NCI-H146 (cell line): Measurements from ENCODE around the gene KLHL1.
"Not testable (repeated sequence)": the region's sequence is repeated elsewhere in the genome, so short reads cannot be mapped to it uniquely, and the experiment has no call there.

Experiments
- DNase-seq: peaks from one replicate; lab custom pipeline; 2025; lab: John Stamatoyannopoulos, UW

KLHL1 gene, protein sequence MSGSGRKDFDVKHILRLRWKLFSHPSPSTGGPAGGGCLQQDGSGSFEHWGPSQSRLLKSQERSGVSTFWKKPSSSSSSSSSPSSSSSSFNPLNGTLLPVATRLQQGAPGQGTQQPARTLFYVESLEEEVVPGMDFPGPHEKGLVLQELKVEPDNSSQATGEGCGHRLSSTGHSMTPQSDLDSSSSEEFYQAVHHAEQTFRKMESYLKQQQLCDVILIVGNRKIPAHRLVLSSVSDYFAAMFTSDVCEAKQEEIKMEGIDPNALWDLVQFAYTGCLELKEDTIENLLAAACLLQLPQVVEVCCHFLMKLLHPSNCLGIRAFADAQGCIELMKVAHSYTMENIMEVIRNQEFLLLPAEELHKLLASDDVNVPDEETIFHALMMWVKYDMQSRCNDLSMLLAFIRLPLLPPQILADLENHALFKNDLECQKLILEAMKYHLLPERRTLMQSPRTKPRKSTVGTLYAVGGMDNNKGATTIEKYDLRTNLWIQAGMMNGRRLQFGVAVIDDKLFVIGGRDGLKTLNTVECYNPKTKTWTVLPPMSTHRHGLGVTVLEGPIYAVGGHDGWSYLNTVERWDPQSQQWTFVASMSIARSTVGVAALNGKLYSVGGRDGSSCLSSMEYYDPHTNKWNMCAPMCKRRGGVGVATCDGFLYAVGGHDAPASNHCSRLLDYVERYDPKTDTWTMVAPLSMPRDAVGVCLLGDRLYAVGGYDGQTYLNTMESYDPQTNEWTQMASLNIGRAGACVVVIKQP

DNA sequence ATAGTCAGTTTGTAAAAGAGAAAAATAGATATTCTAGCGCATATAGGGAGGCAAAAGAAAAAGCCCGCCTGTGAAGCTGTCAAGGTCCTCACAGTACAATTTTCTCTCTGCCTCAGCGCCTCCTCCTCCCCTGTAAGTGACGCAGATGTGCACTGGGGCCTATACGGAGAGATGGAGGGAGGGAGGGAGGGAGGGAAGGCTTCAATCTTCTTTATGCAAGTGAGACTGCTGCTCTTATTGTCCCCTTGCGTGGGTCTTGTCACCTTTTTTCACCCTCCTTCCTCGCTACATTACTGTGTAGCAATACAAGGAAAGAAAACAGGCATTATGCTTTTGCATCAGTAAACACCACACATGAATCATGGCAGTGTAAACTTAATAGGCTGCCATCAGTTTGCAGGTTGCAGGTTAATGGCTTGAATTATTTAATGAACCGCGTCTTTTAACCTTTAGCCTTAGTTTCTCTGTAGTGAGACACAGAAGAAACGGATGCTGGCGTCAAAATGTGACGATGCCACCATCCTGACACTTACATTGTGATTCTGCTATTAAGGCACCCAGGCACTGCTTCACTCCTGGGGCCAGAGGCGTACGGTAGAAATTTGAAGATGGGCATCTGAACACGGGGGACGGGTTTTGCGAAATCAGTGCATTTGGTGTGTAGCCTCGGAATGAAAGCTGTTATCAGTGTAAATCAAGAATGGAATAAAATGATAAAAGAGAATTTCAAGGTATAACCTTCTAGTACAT is at the start of gene KLHL1:
Gene KLHL1, minus strand, starts transcription at position 97 of the 750 bp plus-strand sequence. CDS start 753 bp downstream, outside the sequence.
- peak; percentile 91 for DNase-seq

DNA sequence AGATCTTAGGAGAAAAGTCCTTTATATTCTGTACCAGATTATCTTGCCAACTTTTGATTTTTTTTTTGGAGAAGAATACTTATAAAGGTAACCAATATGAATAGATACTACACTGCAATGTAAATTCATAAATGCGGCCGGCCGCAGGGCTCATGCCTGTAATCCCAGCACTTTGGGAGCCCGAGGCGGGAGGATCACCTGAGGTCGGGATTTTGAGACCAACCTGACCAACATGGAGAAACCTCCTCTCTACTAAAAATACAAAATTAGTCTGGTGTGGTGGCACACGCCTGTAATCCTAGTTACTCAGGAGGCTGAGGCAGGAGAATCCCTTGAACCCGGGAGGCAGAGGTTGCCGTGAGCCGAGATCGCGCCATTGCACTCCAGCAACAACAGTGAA is 34.4 kb upstream of the KLHL1 start:
- not testable (repeated sequence) for DNase-seq

DNA sequence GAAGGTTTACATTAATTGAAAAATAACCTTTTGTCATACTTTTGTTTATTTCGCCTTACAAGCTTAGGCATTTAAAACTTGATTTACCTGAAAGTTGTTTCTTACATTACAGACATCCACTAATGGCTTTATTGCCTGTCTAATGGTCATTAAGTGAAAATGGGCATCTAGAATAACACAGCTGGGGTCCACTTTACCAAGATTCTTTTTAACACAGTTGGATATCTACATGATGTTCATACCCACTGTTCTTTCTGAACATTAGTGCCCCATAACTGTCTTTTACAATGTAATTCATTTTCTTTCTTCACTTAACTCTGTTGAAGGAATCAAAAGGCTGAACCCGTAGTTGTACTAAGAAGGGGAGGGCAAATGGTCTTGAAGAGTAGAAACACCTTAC is 19.8 kb upstream of the KLHL1 start:
- DNase-seq = peak; percentile 17

DNA sequence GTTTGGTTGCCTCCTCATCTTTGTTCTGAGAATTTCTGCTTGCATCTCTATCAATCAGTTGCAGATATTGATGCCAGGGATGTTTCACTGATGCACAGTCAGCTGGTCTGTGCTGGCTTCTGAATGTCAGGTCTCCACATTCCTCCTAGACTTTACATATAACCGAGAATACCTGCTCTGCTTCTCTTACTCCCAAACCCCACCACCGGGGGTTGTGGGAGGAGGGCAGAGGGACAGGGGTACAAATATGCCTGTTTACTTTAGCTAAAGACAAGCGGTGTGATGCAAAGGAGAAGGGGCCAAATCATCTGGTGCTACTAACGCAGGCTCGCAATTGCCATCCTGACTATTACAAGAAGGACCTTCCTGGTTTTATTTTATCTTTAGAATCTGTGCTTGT is 17.4 kb upstream of the KLHL1 start:
- no peak for DNase-seq

DNA sequence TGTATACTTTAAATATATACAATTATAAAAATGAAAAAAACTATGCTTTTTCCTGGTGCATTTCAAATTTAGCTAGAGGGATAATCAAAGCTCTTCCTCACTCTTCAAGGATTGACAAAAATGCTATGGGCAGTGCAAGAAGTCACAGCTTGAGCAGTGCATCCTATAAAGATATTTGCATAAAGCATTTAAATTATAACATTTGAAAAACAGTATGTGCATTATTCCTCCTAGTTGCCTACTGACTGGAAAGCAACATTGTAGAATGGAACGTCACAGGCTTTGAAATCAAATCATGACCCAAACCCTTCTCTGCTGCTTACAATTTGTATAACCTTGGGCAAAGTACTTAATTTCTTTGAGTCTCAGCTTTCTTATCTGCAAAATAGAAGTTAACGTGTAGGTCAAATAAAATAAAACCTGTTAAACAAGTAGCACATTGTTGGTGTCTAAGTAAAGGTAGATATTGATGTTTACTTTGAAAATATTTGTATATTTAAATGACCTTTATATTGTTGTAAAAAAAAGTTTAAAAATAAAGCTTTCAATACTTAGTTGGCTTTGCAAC is 9.2 kb upstream of the KLHL1 start:
- no peak for DNase-seq

DNA sequence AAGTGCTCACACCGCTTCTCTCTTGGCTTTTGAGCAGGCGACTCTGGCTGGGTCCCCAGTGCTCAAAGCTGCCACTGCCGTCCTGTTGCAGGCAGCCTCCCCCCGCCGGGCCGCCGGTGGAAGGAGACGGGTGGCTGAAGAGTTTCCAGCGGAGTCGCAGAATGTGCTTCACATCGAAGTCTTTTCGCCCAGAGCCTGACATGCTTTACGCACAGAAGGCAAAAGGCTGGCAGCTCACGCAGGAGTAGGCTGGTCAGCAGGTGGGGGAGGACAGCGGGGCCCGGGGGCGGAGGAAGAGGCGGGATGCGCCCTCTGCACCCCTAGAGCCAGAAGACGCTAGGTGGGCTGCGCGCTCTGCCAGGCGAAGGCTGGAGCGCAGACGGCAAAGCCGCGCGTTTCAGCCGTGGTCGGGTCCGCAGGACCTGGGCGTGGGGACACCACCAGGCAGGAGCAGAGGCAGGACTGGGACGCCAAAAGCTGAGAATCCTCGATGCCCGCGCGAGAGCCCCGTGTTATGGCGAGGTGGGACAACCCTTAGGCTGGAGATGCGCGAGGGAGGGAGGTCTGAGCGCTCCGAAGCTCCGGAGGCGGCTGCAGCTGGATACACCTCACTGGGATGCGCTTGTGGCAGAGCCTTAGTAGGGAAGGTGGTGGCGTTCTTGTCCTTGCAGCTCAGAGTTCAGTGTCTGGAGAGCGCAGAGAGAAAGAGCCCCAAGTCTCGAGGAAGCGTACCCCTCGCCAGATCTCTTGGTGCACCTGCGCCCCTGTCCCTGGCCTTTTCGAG is 562 bp downstream of the KLHL1 start, which contains the start of gene ATXN8OS:
Gene ATXN8OS, plus strand, starts transcription at position 329 of the 784 bp plus-strand sequence.
- peak; percentile 85 for DNase-seq

DNA sequence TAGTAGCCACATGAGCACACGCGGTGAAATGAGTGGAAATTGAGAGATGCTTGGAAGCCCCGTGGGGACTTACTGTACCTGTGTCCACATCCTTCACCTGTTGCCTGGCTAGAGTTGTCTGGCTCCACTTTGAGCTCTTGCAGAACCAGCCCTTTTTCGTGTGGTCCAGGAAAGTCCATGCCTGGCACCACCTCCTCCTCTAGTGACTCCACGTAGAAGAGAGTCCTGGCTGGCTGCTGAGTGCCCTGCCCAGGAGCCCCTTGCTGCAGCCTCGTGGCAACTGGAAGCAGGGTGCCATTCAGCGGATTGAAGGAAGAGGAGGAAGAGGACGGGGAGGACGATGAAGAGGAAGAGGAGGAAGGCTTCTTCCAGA is 1.1 kb downstream of the KLHL1 start:
- peak; percentile 81 for DNase-seq

DNA sequence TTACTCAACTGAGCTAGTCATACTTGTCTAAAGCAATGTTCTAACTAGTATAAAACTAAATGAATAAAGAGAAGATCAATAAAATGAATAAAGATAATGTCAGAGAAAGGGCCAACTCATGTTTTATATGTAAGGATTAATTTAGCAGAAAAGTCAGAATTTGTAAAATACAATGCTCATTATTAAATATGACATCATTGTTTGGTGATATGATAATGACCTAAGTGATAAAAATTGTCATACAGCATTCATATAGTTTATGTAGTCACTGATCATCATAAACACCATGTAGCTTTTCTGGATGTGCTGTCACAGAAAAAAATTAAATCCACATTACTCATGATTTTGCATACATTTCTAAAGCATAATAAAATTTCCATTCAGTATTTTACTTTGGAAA is 3.8 kb downstream of the KLHL1 start:
- no peak for DNase-seq

DNA sequence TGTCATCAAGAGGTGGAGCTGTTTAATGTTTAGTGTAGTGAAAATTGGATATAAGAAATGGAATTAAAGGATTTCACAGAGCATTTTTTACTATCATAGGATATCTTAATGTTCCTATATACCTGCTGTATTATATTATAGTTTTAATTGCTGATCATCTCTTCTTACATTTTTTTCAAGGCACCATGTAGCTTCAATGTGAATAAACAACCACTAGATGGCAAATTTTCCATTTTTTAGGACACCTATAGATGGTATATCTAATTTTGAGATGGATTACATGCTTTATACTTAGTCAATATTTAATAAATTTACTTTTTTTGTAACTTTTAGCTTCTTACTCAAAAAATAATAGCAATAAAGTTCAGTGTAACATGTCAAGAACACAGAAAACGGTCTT is 9.6 kb downstream of the KLHL1 start:
- DNase-seq = peak; percentile 40

DNA sequence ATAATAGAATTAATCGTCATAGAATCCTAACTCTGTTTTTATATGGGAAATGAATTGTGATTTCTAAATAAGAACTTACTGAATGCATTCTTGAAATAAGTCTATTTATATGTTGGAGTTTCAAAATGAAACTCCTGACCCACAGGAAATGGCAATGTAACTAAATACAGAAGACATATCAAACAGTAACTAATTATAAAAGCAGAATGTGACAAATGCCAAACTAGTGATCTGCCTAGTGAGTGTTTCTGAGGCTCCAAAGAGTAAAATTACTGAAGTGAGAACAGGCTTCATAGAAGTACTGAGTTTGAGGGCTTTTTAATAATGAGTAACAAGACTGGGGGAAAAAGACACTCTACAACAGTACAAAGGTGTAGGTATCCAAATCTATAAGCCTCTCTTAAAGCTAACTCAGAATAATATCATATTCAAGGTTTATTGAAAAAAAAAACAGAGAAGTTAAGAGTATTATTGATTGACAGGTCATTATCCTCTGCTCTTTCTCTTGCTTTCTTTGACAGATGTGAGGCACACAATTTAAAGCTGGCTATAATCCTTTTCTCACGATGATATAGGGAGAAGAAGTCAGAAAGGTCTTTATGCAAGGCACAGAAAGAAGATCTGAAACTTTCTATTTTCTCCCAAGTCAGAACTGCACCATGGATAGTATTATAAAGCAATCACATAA is 18.1 kb downstream of the KLHL1 start:
- DNase-seq = no peak

DNA sequence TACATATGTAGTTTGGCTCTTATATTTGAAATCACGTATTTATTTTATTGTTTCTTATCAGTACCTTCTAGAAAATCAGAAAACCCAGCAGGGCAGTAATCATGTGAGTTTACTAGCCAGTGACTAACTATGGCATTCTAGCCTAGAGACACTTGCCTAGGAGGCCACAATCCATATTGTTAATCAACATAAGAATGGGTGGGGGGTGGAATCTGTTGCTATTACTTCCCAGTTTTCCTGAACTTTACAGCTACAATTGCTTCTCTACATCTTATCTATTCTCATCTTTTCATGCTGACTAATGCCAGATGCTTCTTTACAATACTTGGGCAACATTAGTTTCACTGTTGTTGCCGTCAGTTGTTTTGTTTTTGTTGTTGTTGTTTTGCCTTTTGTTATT is 19.3 kb downstream of the KLHL1 start:
- DNase-seq = no peak

DNA sequence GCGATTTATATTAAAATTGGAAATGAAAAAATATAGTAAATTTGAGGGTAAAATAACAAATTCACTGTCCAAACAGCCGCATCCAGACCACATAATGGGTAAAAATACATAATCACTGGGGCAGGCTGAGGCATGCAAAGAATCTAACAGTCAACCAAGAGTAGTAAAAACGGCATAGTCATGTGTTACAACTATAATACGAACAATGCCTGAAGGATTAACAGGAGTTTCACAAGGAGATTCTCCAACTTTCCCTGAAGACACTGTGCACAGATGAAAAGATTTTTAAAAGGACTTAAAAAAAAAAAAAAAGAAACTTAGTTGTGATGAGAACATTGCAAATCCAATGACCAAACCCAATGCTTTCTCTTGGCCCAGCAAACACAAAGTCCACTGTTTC is 21.0 kb downstream of the KLHL1 start:
- no peak for DNase-seq

DNA sequence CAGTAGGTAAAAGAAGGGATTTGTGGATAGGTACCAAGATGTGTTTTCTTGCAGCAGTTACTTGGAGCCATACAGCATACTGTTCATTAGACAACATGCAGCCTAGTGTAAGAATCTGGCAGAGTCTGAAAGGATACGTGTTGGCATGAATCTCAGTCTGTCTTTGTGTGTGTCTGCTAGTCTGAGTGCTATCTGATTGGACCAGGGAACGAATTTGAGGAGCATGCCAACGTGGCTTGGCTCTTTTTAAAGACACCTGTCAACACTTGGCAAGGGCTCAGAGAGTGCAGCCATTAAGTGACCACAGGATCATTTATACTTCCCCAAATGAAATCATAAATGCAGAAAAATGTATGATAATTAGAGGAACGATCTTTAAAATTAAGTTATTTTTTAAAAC is 28.2 kb downstream of the KLHL1 start:
- no peak for DNase-seq

DNA sequence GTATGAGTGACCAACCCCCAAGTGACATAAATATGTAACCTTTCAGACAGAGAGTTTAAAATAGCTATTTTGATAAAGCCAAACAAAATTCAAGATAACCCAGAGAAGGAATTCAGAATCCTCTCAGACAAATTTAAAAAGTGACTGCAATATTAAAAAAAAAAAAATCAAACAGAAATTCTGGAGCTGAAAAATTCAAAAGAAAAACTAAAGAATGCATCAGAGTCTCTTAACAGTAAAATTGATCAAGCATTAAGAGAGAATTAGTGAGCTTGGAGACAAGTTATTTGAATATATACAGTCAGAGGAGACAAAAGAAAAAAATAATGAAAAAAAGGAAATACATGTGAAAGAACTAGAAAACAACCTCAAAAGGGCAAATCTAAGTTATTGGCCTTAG is 53.7 kb downstream of the KLHL1 start:
- DNase-seq = no peak

DNA sequence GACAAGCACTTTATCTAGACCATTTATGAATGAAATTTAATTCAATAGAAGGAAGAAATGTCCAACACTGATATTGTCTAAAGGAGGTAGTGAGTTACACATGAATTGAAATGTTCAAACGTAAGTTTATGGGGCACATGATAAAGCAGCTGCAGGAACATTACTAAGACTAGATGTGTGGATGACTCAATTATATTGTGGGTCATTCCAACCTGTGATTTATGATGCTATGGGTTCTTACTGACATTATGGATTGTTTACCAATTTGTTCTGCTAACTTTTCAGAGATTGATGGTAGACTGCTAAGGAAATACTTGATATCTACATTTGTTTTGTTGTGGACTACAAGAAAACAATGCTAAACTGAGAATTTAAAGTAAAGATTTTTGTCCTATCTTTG is 56.7 kb downstream of the KLHL1 start:
- peak; percentile 38 for DNase-seq

DNA sequence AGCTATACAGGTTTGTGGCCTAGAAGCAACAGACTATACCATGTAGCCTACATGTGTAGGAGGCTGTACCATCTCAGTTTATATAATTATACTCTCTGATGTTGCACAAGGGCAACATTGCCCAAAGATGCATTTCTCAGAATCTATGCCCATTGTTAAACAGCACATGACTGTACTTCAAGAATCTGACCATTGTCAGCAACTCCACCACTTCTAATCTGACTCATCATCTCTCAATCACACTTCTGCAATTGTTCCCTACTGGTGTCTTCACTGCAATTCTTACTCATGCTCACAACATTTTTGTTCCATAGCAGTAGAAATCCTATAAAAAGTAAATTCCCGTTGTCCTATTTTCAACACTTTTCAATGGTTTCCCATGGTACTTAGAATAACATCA is 64.6 kb downstream of the KLHL1 start:
- no peak for DNase-seq

DNA sequence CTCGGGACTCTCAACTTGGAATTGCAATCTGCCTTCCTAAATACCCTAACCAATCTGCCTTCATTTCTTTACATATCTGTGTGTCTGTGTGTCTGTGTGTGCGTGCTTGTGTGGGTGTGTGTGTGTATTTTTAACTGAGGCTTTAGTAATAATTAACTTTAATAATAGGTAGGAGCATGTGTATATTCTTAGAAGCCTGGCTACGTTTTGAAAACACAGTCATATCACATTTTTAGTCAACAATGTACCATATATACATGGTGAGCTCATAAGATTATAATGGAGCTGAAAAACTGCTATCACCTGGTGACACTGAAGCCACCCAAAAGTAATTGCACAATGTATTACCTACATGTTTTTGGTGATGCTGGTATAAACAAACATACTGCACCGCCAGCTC is 66.1 kb downstream of the KLHL1 start:
- DNase-seq = no peak

DNA sequence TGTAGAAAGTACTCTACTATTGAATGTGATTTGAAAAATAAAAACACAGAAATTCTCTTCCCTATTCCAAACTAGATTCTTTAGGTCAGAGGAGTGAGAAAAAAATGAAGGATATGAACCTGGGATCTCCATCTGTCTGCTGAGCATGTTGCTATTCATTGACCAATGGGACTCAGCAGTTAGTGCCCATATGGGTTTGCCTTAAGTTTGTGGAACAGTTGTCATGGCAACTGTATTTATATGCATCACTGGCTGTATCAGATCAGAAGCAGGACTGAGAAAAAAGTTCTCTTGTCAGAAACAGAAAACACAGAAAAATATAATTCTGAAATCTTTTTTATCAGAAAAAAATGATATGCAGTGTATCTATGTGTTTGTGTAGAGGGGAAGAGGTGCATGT is 74.0 kb downstream of the KLHL1 start:
- no peak for DNase-seq

DNA sequence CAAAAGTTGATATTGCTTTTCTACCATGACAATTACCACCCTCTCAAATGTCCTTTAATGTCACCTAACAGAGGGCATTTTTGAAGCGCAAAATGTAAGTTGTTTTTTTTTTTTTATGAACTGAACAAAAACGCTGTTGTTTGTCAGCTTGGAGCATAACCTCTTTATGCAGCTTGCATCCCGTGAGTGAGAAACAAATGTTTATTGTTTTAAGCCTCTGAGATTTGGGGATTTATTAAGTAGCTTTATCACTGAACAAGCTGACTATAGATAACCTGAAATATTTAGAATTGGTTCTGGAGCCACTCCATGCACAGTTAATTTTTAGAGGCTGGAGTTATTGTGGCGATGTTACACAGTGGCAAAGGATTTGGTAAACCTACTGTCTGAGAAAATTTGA is 80.7 kb downstream of the KLHL1 start:
- no peak for DNase-seq

DNA sequence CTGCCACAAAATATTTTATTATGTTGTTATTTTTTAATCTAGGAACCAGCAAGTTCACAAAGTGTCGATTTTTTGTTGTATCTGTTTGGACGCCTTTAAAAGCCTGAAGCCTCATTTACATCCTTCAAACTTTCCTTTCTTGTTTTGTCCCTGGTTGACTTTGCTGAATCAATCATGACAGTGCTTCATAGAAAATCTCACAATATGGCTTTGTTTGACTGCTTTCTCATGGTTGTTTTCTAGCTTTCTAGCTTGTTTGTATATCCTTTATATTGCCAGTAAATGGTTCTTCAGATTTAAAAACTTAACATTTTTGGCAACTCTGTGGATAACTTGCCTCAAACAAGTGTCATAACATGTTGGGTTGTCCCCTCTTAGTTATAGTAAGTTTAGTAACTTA is 84.7 kb downstream of the KLHL1 start:
- no peak for DNase-seq

DNA sequence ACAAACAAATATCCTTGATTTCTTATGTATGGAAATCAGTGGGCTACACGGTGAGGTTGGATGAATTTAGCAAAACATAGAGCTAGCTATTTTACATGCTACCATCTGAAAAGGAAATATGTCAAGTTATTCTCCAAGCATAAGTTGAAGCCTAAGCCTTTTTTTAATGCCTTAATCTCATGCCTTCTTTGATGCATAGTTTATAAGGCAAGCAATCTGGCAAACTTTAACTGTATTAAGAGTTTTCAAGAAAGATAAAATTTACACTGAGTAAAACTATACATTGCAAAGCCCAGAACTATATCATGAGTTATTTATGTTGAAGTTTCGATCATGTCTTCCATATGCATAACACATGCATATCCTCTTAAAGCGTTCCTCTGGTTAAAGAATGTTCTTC is 85.6 kb downstream of the KLHL1 start:
- no peak for DNase-seq
